OCI-M1 (cell line): Measurements from ENCODE around the gene HSPA4.
"Not testable (repeated sequence)": the region's sequence is repeated elsewhere in the genome, so short reads cannot be mapped to it uniquely, and the experiment has no call there.

Experiments
- DNase-seq: peaks from one replicate; lab custom pipeline; 2025; lab: John Stamatoyannopoulos, UW

Gene HSPA4

DNA sequence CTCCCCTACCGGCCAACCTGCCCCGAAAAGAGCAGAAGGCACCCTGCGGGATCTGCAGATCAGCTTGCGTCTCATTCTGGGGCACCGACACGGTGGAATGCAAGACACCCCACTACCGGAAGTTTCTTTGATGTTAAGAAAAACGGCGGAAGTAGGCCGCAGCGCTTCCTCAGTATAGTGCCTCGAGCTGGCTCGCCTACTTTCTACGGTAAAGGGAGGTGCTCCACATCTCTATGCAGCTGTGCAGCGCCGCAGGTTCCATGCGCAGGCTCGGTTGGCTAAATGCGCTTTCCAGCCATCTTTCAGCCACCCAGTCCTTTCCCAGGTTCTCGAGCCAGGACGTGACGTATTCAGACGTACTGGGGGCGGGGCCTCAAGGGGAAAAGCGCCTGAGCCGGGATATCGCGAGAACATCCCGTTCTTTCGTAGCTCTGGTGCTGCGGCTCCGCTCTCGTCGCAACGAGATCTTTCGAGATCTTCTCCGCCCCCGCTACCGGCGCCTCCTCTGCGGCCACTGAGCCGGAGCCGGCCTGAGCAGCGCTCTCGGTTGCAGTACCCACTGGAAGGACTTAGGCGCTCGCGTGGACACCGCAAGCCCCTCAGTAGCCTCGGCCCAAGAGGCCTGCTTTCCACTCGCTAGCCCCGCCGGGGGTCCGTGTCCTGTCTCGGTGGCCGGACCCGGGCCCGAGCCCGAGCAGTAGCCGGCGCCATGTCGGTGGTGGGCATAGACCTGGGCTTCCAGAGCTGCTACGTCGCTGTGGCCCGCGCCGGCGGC lies at the start of gene HSPA4:
HSPA4 (plus strand) TSS at position 472 of the 775 bp plus-strand sequence; CDS start at position 710, 238 bp downstream.
- peak; percentile 99 for DNase-seq

DNA sequence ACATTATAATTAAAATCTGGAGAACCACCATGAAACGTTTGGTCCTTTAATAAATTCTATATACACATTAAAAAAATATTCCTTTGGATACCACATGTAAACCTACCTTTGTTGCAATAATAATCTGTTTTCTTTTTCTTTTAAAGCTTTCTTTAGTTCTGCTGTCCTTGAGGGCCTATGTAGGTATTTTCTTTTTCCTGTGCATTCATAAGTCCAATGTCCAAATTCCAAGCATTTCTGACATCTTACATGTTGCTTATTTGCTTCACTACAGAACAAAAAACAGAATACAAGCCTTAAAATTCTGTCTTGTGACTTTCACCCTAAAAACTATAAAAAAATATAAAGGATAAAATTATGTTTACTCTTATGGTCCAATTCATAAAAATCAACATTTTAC lies 45.2 kb upstream of the HSPA4 start:
- DNase-seq = no peak

DNA sequence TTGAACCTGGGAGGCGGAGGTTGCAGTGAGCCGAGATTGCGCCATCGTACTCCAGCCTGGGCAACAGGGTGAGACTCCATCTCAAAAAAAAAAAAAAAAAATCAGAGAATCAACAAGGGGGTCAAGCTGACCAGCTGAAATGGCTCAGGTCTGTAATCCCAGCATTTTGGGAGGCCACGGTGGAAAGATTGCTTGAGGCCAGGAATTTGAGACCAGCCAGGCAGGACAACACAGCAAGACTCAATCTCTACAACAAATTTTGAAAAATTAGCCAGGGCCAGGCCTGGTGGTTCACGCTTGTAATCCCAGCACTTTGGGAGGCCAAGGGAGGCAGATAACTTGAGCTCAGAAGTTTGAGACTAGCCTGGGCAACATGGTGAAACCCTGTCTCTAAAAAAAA lies 43.4 kb upstream of the HSPA4 start:
- DNase-seq = not testable (repeated sequence)

GRCh38 chr5:133015466-133015865 lies 36.3 kb upstream of the HSPA4 start:
- no peak for DNase-seq

DNA sequence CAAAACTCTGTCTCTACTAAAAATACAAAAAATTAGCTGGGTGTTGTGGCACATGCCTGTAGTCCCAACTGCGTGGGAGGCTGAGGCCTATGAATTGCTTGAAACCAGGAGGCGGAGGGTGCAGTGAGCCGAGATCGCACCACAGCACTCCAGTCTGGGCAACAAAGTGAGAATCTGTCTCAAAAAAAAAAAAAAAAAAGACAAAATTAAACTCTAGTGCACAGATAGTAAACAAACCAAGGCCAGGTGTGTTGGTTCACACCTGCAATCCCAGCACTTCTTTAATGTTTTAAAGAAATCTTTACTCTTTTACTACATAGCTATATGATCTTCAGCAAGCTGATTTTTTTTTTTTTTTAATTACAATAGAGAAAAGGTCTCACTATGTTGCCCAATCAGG lies 33.8 kb upstream of the HSPA4 start:
- no peak for DNase-seq

DNA sequence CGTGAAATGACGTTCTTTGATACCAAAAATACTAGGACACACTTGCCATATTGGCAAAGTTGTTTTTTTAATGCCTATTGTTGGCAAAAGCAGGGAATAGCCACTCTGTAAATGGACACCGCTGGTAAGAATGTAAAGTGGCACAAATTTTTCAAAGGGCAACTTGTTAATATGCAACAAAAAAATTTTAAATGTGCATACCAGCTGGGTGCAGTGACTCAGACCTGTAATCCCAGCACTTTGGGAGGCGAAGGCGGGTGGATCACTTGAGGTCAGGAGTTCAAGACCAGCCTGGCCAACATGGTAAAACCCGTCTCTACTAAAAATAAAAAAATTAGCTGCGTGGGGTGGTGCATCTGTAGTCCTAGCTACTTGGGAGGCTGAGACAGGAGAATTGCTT lies 32.3 kb upstream of the HSPA4 start:
- DNase-seq = not testable (repeated sequence)

DNA sequence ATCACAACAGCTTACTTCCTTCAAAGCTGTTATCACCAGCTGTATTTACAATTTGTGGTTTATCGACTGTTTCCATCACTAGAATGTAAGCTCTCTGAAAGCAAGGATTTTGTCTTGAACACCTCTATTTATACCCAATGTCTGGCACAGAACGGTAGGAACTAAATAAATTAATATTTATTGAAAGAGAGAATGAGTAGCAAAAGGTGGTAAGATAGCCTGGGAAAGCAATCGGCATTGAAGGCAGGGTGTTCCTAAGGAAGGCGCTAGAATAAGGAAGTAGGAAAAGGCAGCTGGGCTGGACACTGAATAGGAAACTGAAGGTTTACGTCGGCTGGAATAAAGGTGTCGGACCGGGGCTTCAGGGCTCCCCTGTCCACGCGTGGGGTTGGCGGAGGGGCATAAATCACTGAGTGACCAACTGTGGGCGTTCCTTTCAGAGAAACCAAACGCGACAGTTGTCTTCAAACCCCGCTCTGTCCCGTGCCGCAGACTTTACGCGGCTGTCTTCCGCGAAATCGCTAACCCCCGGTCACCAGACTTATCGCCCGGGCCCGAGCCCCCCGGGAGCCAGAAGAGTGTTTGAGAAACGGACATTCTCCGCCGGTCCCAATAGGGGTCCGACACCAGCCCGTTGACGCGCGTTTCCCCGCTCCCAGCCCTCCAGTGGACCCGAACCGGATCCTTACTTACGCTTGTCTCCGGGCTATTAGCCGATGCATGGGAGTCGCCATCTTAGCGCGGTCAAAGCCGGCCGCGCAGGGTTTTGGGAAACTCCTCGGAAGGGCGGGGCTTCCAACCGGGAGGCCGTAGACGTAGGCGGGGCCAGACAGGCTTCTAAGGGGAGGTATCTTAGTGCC lies 25.8 kb upstream of the HSPA4 start, which contains the start of gene ZCCHC10:
ZCCHC10 (minus strand) TSS at position 746 of the 860 bp plus-strand sequence; CDS start at position 734, 12 bp downstream.
- peak; percentile 97 for DNase-seq

GRCh38 chr5:133026664-133027153 lies 25.1 kb upstream of the HSPA4 start:
- no peak for DNase-seq

DNA sequence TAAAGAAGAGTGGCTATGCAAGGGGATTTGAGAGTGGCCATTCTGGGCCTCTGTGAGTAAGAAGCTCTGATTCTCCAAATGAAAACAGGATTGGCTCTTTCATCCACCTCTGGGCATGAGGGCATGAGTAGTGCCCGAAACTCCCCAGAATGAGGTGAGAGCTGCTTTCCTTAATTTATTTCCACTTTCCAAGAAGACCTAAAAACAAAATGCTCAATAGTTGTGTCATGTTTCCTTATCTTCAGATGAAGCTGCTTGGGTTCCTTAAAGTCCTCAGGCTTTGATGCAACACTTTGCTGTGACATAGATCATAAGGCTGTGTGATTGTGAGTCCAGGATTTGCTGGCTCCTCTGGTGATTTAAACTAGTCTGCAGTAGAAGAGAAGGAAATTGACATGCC lies 22.4 kb upstream of the HSPA4 start:
- peak; percentile 41 for DNase-seq

DNA sequence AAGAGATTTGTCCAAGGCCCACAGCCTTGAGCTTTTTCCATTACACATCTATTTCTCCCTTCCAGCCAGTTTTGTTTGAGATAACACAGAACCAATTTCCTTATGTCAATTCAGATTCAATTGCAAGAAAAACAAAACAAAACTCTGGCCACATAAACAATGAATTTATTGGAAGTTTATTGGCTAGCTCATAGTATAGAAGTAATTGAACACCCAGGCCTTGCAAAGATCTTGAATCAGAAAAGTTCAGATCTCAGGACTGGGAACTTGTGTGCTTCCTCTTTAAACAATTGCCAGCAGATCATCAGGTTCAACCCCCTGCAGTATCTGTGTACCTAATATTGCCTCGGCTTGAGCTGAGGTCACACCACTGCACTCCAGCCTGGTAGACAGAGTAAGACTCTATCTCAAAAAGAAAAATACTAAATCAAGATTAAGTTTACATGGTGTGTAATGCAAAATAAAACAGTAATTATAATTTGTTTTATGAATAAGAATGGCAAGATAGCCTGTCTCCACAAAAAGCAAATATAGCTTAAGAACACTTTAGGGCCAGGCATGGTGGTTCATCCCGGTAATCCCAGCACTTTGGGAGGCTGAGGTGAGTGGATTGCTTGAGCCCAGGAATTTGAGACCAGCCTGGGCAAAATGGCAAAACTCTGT lies 21.3 kb upstream of the HSPA4 start:
- peak; percentile 35 for DNase-seq

DNA sequence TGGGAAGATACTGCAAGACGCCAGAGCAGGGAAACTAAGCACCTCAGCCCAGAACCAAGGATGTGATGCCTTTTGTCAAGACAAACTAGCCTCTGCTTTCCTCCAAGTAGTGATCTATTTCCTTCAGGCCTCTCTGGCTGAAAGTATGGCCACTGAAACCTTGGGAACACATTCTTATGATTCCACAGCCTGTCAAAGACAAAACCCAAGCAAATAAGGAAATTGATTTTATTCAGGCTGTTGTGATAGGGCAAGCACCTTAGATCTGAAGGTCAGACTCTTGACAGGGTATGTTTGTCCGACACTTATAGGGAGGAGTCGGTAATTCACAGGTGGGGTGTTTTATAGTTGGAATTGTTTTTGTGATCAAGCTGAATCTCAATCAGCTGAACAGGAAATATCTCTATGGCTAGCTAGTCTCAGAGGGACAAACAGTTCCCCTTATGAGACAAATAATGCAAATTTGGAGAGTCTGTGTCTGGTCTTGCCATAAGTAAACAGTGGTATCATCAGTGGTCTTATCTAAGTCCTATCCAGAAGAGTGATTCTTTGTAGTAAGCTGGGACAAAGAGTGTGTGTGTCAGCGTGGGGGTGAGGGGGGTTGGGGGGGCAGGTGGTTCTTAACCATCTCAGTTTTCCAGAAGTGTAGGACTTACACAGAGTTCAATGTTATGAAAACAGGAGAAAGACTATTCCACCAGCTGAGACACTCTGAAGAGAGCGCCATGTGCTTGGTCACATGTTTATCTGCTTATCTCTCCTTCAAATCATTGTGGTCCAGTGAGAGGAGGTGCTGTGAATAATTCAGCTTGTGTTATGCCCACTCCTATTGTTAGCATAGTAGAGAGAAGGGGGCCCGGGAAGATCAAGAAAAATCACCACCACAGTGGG lies 18.7 kb upstream of the HSPA4 start:
- peak; percentile 72 for DNase-seq

DNA sequence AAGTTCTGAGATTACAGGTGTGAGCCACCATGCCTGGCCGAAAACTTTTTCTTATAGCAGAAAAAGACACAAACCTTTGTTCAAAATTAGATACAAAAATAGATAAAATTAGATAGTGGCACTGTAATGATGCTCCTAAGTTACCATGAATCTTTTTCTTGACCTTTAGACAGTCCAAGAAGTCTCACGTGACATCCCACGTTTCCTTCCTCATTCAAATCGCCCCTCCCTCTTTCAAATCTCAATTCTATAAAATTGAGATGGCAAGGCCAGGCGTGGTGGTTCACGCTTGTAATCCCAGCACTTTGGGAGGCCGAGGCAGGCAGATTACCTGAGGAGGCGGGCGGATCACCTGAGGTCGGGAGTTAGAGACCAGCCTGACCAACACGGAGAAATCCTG lies 17.7 kb upstream of the HSPA4 start:
- no peak for DNase-seq

DNA sequence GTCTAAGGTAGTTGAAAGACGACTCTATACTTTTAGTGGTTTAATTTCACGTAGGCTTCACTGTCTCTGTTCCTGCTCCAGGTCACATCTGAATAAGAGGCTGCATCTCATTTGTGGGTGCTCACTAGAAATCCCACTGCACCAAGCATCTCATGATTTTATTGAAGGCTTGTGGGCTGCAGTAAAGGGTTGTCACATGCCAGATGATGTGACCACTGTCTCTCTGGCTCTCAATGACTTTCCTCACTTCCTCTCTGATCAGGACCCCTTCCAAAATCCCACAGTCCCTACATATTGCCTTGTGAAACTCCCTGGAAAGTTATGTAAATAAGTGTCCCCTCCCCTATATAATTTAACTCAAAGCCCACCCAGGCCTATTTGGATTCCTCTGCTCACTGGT lies 16.6 kb upstream of the HSPA4 start:
- no peak for DNase-seq

DNA sequence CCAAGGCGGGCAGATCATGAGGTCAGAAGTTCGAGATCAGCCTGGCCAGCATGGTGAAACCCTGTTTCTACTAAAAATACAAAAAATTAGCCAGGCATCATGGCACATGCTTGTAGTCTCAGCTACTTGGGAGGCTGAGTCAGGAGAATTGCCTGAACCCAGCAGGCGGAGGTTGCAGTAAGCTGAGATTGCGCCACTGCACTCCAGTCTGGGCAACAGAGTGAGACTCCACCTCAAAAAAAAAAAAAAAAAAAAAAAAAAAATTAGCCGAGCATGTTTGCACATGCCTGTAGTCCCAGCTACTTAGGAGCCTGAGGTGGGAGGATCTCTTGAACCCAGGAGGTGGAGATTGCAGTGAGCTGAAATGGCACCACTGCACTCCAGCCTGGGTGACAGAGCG lies 15.1 kb upstream of the HSPA4 start:
- DNase-seq = not testable (repeated sequence)

DNA sequence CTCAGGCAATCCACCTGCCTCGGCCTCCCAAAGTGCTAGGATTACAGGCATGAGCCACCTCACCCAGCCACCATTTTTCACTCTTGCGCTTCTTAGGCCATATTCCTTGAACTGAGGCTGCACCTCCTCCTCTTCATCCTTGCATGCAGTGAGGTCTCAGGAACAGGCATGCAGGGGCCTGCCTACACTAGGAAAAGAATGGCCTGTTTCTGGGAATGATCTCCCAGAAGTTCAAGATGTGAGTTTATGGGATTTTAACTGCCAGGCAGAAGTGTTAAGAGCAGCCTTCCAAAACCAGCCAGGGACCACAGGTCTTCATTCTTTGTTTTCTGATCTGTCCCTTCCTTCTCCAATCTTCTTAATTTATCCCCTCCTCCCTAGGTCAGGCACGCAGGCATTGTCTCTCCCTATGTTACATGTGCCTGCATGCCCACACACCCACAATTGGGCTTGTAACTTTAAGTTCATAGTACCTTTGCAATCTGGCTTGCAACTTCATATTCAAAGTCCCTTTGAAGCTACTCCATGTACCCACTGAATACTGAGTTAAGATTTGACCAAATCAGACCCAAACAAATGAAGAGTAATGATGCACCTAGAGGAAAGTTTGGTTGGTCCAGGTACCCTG lies 10.5 kb upstream of the HSPA4 start:
- no peak for DNase-seq

- no peak for DNase-seq
Observed at GRCh38 chr5:133041910-133042309, 9.9 kb upstream of the HSPA4 start.

DNA sequence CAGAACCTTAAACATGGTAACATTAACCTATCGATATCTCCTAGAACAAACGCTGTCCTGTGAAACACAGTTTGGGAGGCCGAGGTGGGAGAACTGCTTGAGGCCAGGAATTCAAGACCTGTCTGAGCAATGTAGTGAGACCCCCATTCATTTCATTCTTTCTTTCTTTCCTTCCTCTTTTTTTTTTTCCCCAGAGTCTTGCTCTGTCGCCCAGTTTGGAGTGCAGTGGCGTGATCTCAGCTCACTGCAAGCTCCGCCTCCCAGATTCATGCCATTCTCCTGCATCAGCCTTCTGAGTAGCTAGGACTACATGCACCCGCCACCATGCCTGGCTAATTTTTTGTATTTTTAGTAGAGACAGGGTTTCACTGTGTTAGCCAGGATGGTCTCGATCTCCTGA lies 5.3 kb upstream of the HSPA4 start:
- DNase-seq = not testable (repeated sequence)

DNA sequence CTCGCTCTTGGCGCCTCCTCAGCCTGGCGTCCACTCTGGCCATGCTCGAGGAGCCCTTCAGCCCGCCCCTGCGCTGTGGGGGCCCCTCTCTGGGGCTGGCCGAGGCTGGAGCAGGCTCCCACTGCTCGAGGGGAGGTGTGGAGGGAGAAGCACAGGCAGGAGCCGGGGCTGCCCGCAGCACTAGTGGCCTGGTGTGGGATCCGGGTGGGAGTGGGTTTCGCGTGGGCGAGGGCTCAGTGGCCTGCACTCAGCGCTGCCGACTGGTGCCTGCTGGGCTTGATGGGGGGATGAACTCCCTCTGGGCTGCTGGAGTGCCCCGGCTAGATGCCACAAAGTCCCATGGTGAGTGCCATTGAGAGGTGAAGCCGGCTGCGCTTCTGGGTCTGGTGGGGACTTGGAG lies 4.4 kb upstream of the HSPA4 start:
- DNase-seq = no peak

GRCh38 chr5:133048993-133049725 lies 2.7 kb upstream of the HSPA4 start:
- DNase-seq = no peak

- DNase-seq = peak; percentile 15
Observed at GRCh38 chr5:133049726-133050048, 2.1 kb upstream of the HSPA4 start.
